C4-2B (cell line): ENCODE data around the gene BPI.
"Not testable (repeated sequence)": the region's sequence is repeated elsewhere in the genome, so short reads cannot be mapped to it uniquely, and the experiment has no call there.

Source experiments
- H3K27ac ChIP-seq: fragments of 450-650 bp; 2 replicates; pipeline ENCODE4 v1.5.1; 2017
- ZFX ChIP-seq: fragments of 450-650 bp; IDR thresholded peaks from 2 replicates; pipeline ENCODE4 v1.6.1; 2017
- TF ChIP-seq, protein P1 (sequence below): fragments of 450-650 bp; conservative IDR thresholded peaks from 2 replicates; pipeline ENCODE4 v1.5.1; 2017; ENCODE audit warnings: mild to moderate bottlenecking

Gene BPI

DNA sequence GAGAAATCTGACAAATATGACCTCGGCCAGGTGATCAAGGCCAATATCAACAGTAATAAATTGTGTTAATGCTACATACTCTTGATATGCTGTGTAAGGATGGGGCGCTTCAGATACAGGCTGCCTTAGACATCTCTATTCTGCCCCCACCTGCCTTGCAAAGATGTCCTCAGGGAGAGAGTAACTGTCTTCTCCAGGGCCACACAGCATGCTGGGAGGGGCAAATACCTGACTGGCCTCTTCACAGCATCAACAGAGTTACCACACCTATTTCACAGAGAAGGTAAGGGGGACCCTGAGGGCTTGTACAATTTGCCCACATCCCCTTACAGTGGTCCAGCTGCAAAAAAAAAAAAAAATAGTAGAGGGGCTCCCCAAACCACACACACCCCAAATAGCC, 26.3 kb upstream of the BPI start:
- no peak overlapping the region for H3K27ac ChIP-seq
- no peak for TF ChIP-seq ZFX
- TF ChIP-seq, protein P1, sequence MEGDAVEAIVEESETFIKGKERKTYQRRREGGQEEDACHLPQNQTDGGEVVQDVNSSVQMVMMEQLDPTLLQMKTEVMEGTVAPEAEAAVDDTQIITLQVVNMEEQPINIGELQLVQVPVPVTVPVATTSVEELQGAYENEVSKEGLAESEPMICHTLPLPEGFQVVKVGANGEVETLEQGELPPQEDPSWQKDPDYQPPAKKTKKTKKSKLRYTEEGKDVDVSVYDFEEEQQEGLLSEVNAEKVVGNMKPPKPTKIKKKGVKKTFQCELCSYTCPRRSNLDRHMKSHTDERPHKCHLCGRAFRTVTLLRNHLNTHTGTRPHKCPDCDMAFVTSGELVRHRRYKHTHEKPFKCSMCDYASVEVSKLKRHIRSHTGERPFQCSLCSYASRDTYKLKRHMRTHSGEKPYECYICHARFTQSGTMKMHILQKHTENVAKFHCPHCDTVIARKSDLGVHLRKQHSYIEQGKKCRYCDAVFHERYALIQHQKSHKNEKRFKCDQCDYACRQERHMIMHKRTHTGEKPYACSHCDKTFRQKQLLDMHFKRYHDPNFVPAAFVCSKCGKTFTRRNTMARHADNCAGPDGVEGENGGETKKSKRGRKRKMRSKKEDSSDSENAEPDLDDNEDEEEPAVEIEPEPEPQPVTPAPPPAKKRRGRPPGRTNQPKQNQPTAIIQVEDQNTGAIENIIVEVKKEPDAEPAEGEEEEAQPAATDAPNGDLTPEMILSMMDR, result no peak

DNA sequence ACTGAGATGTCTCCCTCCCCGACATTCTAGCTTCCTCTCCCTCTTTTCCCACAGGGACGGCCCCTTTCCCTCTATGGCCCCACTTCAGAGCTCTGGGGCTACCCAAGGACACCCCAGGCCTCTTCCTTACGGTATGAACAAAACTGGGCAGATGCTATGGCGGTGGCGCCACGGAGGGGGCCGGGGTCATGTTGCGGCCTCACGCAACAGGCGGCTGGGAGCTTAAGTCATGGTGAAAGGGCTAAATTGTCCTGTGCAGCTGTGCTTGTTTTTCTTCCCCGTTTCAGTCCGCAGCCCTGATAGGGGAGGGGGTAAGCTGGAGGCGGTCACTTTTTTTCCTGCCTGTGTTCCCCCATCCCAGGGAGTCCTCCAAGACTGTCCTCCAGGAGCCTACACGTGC, 25.8 kb upstream of the BPI start:
- TF ChIP-seq, protein P1, result no peak
- no peak for TF ChIP-seq ZFX
- no peak overlapping the region for H3K27ac ChIP-seq

DNA sequence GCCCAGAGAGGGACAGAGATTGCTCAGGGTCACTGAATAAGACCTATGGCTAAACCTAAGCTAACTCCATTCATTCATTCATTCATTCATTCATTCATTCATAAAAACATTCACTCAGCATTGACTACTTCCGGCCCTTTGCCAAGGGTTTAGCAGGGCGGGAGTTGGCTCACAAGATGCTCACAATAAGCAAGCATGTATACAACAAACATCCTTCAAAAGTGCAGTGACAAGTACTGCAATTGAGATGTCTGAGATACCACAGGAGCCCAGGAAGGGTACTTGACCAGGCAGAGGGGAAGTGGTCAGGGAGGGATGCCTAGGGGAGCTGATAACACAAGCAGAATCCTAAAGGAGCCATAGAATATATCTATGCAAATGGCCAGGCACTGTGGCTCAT, 25.2 kb upstream of the BPI start:
- no peak overlapping the region for H3K27ac ChIP-seq
- TF ChIP-seq, protein P1, result no peak
- TF ChIP-seq ZFX, result no peak

DNA sequence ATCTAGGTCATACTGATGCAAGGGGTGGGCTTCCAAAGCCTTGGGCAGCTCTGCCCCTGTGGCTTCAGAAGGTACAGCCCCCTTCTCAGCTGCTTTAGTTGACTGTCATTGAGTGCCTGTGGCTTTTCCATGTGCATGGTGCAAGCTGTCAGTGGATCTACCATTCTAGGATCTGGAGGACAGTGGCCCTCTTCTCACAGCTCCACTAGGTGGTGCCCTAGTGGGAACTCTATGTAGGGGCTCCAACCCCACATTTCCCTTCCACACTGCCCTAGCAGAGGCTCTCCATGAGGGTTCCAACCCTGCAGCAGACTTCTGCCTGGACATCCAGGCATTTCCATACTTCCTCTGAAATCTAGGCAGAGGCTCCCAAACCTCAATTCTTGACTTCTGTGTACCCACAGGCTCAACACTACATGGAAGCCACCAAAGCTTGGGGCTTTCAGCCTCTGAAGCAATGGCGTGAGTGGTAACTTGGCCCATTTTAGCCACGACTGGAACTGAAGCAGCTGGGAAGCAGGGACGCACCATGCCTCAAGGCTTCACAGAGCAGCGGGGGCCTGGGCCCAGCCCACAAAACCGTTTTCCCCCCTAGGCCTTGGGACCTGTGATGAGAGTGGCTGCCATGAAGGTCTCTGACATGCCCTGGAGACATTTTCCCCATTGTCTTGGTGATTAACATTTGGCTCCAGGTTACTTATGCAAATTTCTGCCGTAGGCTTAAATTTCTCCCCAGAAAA, 22.6 kb upstream of the BPI start:
- not testable (repeated sequence) for H3K27ac ChIP-seq

DNA sequence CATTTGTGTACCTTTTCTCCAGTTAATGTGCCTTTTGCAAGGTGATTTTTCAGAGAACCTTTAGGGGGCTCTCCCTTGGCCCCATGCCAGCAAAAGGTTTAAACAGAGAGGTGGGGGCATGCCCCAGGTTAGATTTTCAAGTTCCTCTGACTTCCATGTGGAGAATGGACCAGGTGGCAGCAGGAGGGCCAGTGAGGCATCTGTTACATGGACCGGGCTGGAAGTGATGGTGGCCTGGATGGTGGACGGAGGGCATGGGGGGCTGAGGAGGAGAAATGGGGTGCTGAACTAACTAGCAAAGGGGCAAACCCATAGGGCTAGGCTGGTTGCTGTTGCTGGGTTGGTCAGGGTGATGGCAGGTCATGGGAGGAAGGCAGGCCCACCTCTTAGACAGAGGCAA, 20.7 kb upstream of the BPI start:
- no peak overlapping the region for H3K27ac ChIP-seq
- TF ChIP-seq, protein P1, result no peak
- TF ChIP-seq ZFX, result no peak

DNA sequence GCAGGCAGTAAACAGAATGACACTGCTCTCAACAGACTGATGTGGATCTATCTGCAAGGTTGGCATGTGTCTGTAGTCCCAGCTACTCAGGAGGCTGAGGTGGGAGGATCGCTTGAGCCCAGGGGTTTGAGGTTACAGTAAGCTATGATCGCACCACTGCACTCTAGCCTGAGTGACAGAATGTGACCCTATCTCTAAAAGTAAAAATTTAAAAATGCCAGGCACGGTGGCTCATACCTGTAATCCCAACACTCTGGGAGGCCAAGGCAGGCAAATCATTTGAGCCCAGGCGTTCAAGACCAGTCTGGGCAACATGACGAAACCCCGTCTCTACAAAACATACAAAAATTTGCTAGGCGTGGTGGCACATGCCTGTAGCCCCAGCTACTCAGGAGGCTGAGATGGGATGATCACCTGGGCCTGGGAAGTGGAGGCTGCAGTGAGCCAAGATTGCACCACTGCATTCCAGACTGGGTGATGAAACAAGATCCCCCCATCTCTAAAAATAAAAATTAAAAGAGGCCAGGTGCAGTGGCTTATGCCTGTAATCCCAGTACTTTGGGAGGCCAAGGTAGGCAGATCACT, 19.8 kb upstream of the BPI start:
- H3K27ac ChIP-seq, result not testable (repeated sequence)

DNA sequence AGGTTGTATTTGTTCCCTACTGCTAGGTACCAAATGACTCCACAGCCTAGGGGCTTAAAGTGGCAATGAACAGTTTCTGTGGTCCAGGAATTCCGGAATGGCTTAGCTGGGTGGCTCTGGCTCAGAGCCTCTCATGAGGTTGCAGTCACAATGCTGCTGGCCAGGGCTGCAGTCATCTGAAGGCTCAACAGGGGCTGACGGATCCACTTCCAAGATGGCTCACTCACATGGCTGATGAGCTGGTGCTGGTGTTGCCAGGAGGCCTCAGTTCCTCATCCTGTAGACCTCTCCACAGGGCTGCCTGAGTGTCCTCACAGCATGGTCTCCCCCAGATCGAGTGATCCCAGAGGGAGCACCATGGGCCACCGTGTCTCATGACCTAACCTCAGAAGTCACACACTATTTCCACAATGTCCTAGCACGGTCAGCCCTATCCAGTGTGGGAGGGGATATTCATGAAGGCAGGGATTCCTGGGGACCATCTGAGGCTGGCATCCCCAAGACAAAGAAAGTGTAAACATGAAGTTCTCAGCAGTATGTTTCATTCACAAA, 19.0 kb upstream of the BPI start:
- no peak overlapping the region for H3K27ac ChIP-seq
- TF ChIP-seq, protein P1, result no peak
- no peak for TF ChIP-seq ZFX

DNA sequence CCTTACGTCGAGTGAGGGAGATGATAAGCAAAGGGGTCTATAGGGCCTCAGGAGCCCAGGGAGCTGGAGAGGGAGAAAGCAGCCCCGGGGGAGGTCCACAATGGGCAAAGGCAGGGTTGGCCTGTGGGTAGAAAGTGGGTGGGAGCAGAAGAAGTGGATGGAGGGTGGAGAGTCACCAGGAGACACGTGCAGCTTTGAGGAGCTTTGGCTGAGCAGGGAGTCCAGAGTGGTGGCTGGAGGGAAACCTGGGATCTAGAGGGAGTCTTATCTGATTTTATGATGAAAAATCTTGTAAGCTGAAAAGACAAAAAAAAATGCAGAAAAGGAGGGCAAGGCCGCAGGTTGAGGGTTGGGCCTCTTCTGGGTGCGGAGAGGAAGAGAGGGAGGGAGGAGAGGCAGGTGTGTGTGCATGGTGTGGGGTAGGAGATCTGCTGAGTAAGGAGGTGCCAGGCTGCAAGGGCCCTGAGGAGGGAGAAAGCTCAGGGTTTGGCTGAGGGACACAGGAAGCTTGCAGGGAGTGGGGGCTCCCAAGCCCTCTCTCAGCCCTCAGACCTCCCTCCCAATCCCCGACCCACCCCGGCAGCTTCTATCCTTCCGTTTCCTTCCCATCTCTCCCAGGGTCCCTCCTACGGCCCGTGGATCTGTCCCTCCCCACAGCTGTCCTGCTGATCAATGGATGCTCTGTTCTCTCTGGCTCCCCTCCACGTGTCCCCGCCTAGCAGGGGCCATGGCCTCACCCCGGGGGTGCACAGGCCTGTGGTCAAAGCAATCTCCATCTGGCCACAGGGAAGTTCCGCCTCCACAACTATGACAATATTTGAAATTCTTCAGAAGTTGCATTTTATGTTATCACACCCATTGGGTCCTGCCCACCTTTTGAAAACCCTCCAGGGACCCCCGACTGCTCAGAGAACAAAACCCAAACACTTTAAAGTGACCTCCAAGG, 17.1 kb upstream of the BPI start:
- TF ChIP-seq ZFX, result no peak
- TF ChIP-seq, protein P1, result no peak
- H3K27ac ChIP-seq, result no peak overlapping the region
